Muscle of back (tissue), 11 donors: ENCODE data around the gene CREG2. TPM values are rescaled to one million over a fixed set of nuclear protein-coding genes. Genes with fewer than 3 reads are reported as not detected.
A peak's percentile ranks its signal among the peaks of the same experiment; 100 is the strongest.

Source experiments
- DNase-seq, 3 donors: peaks; one replicate each; pipeline versions ENCODE4 v3.0.0 to v3.0.0-alpha.2; 2013
- polyA plus RNA-seq, 10 donors: library from polyadenylated mRNA; unstranded; fragments of 120-200 nt; gene quantifications; one replicate each; pipeline ENCODE4 v1.2.1, GENCODE V29; 2013; ENCODE audit not compliant: insufficient read length in 10 of 10

CREG2 gene
- polyA plus RNA-seq, 10 donors, result 2.3 to 8.1 (median 3.6) TPM

- DNase-seq, result no peak
Observed at GRCh38 chr2:101410746-101411145, 23.4 kb upstream of the CREG2 start.

DNA sequence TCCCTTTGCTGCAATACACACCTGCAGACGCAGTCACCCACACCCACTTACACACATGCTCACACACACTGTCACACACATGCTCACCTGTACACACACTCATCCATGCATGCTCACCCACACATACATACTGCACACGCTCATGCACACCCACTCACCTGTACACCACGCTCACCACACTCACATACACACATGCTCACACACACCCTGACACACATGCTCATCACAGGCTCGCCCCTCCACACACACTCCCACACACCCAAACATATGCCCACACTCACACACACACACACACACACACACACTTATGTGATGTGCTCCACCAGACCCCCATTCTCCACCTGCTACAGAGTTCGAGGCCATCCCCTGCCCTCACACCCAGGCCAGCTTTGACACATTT, 22.8 kb upstream of the CREG2 start:
- no peak for DNase-seq

- no peak for DNase-seq
Observed at GRCh38 chr2:101409699-101410098, 22.4 kb upstream of the CREG2 start.

DNA sequence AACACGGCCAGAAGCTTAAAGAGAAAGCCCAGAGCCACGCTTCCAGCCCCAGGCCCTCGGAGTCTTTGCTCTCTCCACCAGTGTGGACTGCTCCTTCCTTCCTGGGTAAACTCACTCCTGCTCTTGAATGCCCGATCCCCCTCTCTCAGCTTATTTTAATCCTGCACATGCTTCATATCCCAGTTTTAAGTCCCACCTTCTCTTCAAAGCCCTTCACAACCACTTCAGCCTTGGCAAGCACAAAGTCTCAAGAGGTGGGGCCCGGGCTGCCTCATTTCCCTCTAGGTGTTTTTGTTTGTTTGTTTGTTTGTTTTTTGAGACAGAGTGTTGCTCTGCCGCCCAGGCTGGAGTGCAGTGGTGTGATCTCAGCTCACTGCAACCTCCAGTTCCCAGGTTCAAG, 21.6 kb upstream of the CREG2 start:
- no peak for DNase-seq

GRCh38 chr2:101405351-101405899, 18.1 kb upstream of the CREG2 start:
- no peak for DNase-seq

DNA sequence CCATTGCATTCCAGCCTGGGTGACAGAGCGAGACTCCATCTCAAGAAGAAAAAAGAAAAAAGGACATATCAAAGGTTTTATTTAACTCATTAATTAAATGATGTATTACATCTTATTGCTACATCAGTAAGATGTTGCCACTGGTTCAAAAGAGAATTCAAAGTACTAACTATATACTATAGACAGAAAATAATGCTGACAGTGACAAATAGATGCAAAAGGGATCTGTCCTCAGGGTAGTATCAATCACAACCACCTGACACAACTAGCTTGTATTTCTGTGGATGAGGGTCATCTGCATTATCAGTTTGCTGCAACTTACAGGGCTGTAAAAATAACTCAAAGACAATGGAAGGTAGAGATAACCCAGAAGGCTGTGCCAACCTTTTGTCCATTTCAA, 16.4 kb upstream of the CREG2 start:
- DNase-seq, result no peak

GRCh38 chr2:101402630-101403029, 15.3 kb upstream of the CREG2 start:
- no peak for DNase-seq

DNA sequence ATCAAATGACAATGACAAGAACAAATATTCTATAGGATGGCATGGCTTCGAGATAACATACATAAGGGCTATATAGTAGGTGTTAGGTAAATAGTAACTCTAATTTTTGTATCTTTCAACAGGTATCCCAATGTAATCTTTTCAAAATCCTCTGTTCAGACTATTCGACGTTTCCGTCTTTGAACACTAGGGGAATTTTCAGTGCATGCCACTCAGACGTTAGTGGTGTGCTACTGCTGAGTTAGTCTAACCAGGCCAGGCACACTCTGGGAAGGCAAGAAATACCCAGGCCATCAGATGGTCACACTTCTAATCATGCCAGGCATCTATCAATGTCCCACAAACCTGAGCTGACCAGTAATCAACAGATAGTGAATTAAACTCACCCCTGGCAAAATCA, 14.6 kb upstream of the CREG2 start:
- DNase-seq, result no peak

DNA sequence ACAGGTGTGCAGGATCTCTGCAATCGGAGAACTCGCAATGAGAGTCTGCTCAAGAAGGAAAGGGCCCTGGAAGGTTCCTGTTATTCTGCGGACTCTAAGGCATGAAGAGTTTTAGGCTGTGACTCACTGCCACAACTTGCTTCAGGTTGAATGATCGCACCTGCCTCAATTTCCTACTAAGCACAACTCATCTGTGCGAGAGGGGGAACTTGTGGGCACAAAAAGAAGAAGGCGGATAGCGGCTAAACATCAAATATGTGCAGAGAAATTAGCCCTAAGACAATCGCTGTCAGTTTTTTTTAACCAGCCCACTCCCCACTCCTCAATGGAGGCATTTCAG, 14.0 kb upstream of the CREG2 start:
- DNase-seq, result no peak

DNA sequence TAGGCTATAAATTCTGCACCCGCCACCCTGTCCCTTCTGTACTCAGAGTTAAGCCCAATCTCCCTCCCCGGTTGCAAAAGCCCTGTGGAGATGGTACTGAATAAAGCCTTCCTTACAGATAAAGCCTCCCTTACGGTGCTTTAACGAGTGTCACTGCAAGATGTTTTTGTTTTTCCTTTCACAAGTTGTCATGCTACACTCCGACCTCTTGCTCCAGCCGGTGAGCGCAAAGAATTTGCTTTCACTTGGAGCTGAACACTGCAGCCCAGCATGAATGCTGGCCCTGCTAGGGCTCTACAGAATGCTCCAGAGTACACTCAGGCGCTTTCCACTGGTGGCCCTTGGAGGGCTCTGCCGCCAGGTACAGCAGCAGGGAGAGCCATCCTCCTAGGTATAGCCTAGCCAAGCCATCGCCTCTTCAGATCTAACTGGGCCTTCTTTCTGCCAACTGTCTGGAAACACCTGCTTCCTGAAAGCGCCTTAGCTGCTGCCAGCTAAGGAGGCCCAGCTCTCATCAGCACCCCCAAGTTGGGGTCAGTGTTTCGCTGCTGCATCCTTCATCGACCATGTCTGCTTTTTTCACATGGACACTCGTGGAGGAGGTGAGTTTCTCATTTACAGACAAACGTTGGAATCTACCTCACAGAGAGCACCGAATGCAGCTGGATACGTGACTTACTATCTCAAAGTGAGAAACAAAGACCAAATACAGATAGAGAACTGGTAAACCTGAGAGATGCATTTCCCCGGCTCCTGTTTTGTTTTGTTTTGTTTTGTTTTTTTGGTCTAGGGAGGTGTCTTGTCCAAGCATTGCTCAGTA, 13.4 kb upstream of the CREG2 start:
- DNase-seq, result no peak

DNA sequence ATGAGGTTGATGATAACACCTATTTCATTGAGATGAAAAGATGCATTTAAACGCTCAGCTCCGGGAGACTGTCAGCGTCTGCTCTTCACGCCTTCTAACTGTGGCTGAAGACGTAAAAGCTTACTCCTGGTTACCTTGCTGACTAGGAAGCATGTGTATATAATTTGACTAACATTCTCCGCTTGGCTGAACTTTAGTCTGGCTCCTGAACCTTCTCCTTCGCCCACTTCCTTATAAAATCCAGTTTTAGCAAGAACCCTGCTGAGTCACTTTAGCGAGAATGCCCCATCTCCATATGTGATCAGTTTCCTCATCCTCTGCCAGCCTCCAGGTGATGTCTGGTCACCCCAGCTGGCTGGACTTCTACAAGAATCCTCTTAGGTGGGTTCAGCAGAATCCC, 12.7 kb upstream of the CREG2 start:
- DNase-seq, result no peak

GRCh38 chr2:101399021-101399799, 11.9 kb upstream of the CREG2 start:
- DNase-seq, result no peak

DNA sequence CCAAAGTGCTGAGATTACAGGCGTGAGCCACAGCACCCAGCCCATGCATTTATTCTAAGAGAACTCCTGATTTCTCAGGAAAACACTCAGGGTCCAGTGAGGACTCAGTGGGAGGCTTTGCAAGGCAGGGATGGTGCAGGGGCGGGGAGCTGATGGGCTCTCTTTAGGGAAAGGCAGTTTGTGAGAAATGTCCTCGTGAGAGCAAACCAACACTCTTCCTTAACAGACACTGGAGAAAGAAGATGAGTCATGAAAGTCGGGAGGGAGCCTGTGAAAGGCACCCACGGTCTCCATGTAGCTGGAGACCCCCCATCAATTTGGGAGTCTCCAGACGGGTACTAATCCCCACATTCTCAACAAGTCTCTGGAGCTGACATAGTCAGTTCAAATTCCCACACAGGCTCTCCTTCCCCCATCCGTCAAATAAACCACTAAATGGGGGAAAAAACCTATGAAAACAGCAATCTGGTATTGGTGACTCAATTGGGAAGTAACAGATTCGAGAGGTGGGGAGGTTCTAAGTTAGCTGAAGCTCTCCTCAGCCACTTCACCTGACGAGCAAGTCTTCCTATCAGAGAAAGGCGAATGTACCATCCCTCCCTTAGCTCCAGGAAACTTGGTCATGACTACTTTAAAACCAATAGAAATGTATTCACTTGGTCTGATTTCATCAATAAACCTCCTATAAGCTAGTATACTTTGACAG, 11.0 kb upstream of the CREG2 start:
- no peak for DNase-seq

GRCh38 chr2:101396316-101396717, 9.0 kb upstream of the CREG2 start:
- DNase-seq, result peak in 1 of 3 donors; percentile 85

- DNase-seq, result no peak
Observed at GRCh38 chr2:101395545-101396315, 8.4 kb upstream of the CREG2 start.

DNA sequence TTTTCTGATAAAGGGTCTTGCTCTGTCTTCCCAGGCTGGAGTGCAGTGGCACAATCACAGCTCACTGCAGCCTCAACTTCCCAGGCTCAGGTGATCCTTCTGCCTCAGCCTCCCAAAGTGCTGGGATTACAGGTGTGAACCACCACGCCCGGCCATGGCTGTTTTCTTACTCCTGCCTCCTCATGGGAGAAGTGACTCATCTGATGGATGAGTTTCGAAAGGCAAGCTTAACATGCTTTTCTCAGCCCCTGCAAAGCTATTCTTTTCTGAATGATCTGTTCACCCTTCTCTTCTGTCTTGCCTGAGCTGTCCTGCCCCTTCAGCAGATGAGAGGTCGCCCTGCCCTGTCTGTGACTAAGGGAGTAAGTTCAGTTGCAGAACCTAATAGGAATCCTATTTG, 929 bp upstream of the CREG2 start:
- DNase-seq, result no peak

DNA sequence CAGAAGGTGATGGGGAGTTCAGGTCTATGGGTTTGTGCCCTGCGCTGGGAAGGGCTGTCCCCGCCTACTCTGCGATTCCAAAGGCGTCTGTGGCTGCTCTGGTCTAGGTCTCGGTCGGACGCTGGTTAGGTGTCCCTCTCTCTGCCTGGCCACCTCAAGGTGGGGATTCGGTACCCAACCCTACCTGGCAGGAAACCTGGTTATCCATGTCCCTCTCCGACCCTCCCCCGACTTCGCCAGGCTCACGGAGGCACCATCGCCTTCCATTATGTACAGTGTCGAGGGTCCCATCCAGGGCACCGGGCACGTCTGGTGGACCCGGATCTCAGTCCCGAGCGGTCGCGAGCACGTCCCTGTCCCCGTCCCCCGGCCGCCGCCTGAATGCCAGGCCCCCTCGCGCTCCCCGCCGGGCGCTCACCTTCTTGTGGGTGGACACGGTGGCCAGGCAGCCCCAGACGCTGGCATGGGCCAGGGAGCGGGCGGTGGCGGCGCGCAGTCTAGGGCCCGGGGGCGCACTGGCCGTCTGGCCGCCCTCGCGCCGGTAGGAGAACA, 628 bp downstream of the CREG2 start:
- no peak for DNase-seq

- DNase-seq, result no peak
Observed at GRCh38 chr2:101383016-101383541, 4.2 kb downstream of the CREG2 start.

DNA sequence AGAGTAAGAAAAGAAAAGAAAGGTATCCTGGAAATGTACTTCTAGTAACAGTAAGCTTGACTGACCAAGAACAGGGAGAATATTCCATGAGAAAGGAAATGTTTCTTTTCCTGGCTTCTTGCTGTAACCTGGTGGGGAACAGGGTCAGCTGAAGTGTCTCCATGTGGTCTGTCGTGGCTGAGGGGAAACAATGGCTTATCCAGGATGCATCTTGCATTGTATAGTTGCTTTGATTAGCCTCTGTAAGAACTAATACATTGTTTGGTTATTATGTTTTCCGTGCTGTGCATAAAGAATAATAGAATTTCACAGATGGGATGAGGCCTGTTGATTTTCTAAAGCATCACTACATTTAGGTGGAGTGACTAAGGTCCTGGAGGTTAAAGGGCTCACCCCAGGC, 4.9 kb downstream of the CREG2 start:
- DNase-seq, result no peak

DNA sequence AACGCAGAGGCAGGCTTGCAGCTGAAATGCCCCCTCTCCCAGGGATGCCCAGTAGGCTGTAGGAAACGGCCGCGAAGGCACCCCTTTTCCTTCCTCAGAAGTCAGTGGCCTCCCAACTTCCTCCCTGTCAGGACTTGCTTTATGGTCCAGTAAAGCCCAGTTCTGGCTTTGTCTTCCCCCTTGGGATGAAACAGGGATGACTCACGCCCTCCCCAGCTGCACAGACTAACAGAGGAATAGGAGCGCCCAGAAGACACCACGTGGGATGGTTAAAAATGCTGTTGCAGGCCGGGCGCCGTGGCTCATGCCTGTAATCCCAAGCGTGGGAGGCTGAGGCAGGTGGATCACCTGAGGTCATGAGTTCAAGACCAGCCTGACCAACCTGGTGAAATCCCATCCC, 6.9 kb downstream of the CREG2 start:
- DNase-seq, result peak in 1 of 3 donors; percentile 43

- no peak for DNase-seq
Observed at GRCh38 chr2:101379091-101379490, 8.2 kb downstream of the CREG2 start.
